ENCODE measurements around the gene IGSF6. TPM values are rescaled to one million over a fixed set of nuclear protein-coding genes. Genes with fewer than 3 reads are reported as not detected.
"Not testable (repeated sequence)": the region's sequence is repeated elsewhere in the genome, so short reads cannot be mapped to it uniquely, and the experiment has no call there.

The IGSF6 gene
- total and polyA plus RNA-seq, 8 donors: 0.23 to 14.6 (median 0.85) TPM

DNA sequence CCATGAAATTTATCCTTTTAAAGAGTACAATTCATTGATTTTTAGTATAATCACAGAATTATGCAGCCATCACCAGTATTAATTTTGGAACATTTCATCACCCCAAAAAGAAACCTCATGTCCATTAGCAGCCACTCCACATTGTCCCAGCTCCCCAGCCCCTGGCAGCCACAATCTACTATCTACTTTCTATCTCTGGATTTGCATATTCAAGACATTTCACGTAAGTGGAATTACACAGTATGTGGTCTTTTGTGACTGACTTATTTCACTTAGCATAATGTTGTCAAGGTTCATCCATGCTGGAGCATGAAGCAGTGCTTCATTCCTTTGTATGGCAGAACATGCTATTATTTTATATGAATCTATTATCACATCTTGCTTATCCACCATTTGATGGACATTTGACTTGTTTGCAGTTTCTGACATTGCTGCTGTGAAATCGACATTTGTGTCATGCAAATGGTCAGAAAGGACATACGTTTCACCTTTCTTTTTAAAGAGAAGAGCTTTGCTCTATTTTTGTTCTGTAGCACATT lies 42.3 kb downstream of the IGSF6 start:
- Histone ChIP-seq H3K9me3 (no peaks in the 10 kb centered on the region), H3K27ac (no peak overlapping the region), H3K4me3 (no peak overlapping the region), H3K27me3 (no peaks in the 10 kb centered on the region), H3K4me1 (peaks cover 18 to 22% (median 20%) of the 10 kb centered on the region in 3 donors), H3K36me3 (no peaks in the 10 kb centered on the region)
- intact Hi-C loops (cut with DNase I): no loop called here
- TF ChIP-seq, protein P1, sequence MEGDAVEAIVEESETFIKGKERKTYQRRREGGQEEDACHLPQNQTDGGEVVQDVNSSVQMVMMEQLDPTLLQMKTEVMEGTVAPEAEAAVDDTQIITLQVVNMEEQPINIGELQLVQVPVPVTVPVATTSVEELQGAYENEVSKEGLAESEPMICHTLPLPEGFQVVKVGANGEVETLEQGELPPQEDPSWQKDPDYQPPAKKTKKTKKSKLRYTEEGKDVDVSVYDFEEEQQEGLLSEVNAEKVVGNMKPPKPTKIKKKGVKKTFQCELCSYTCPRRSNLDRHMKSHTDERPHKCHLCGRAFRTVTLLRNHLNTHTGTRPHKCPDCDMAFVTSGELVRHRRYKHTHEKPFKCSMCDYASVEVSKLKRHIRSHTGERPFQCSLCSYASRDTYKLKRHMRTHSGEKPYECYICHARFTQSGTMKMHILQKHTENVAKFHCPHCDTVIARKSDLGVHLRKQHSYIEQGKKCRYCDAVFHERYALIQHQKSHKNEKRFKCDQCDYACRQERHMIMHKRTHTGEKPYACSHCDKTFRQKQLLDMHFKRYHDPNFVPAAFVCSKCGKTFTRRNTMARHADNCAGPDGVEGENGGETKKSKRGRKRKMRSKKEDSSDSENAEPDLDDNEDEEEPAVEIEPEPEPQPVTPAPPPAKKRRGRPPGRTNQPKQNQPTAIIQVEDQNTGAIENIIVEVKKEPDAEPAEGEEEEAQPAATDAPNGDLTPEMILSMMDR (IDR thresholded peaks at IDR 0.05): no peak
- DNase-seq (no peak), ATAC-seq (no peak), FAIRE-seq (no peak)
- 72 to 79% methylated on average over 3 of the region's 3 CpGs for WGBS, 2 donors

DNA sequence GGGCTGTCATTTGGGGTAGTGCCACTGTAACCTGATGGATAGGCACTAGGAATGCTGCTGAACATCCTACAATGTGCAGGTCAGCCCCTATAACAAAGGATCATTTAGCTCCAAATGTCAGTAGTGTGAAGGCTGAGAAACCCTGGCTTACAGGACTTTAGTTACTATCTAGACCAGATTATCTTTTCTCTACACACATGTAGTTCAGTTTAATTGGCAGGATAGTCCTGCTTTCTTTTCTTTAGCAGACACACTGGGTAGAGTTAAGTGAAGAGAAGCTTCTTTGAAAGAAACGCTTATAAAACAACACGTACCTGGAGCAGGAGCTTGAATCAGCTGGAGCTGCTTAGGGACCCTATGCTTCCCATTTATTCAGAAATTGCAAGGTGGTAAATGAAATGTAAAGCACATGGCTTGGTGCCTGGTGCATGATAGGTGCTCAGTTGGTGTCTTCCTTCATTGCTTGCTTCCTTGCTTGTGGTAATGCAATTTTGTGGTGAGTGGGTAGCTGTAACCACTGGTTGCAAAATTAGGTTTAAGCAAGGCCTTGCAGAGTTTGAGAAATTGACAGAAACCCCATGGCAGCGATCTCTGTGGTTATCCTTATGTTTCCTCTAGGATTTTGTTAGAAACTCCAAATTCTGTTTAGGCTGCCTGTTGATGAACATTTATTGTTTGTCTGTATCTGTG lies 43.6 kb downstream of the IGSF6 start:
- Histone ChIP-seq H3K27me3 (no peaks in the 10 kb centered on the region), H3K4me3 (no peak overlapping the region), H3K9me3 (no peaks in the 10 kb centered on the region), H3K36me3 (no peaks in the 10 kb centered on the region), H3K4me1 (peaks cover 18 to 22% (median 20%) of the 10 kb centered on the region in 3 donors), H3K27ac (no peak overlapping the region)
- ATAC-seq: no peak
- intact Hi-C loops (cut with DNase I): no loop called here
- 89 to 92% methylated on average over 3 of the region's 3 CpGs for WGBS, 2 donors
- DNase-seq: no peak
- TF ChIP-seq, protein P1 (IDR thresholded peaks at IDR 0.05): no peak
- FAIRE-seq: no peak

DNA sequence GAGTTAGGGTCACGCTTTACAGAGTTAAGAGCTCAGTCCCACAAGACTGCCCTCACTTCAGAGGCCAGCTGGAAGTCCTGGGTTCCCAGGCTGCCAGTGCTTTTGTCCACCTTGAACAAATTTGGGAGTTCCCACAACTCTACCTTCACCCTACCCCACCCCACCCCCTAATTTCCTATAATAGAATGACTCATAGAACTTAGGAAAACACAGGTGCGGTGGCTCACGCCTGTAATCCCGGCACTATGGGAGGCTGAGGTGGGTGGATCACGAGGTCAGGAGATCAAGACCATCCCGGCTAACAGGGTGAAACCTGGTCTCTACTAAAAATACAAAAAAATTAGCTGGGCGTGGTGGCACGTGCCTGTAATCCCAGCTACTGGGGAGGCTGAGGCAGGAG lies 46.6 kb downstream of the IGSF6 start:
- peaks cover 4 to 12% (median 11%) of the 10 kb centered on the region in 3 donors for H3K4me1 ChIP-seq
- intact Hi-C loops (cut with DNase I); FAIRE-seq; H3K4me3 ChIP-seq; H3K36me3 ChIP-seq; H3K9me3 ChIP-seq; H3K27me3 ChIP-seq; H3K27ac ChIP-seq; DNase-seq: not testable (repeated sequence)
- peak in 1 of 4 donors; percentile 21 for ATAC-seq
- 91% methylated on average over 8 of the region's 8 CpGs for WGBS, 2 donors

DNA sequence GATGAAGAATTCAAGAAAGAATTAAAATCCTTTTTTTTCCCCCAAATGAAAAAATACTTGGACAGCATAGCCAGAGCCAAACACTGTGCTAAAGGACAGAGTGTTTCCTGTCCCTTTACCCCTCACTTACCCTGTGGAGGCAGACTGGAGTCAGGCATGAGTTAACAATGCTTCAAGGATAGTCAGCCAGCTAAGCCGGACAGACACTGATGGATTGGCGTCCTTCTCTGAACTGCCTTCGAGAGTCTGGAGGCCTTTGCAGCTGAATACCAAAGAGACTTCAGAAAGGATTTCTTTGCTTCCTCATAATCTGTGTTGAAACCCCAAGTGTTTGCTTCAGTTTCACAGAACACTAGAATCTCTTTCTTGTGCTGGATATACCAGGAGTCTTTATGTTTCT lies 48.5 kb downstream of the IGSF6 start:
- H3K27ac ChIP-seq: no peak overlapping the region
- no peaks in the 10 kb centered on the region for H3K9me3 ChIP-seq
- intact Hi-C loops (cut with DNase I): no loop called here
- no peak for ATAC-seq
- 14 to 17% methylated on average over 3 of the region's 3 CpGs for WGBS, 2 donors
- H3K4me3 ChIP-seq: no peak overlapping the region
- peaks cover 0 to 15% (median 8%) of the 10 kb centered on the region in 3 donors for H3K4me1 ChIP-seq
- TF ChIP-seq, protein P1 (IDR thresholded peaks at IDR 0.05): no peak
- FAIRE-seq: no peak
- DNase-seq: no peak
- no peaks in the 10 kb centered on the region for H3K27me3 ChIP-seq
- H3K36me3 ChIP-seq: no peaks in the 10 kb centered on the region

DNA sequence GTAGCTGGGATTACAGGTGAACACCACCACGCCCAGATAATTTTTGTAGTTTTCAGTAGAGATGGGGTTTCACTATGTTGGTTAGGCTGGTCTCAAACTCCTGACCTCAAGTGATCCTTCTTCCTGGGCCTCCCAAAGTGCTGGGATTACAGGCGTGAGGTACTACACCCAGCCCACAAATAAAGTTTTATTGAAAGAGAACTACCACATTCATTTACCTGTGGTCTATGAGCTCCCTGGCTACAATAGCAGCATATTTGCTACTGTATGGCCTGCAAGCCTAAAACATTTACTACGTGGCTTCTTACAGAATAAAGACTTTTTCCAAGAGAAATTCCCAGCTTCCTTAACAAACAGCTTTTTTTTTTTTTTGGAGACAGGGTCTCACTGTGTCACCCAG lies 49.6 kb downstream of the IGSF6 start:
- Histone ChIP-seq H3K27ac (no peak overlapping the region), H3K4me1 (peaks cover 0 to 15% (median 8%) of the 10 kb centered on the region in 3 donors), H3K9me3 (no peaks in the 10 kb centered on the region), H3K27me3 (no peaks in the 10 kb centered on the region), H3K4me3 (no peak overlapping the region), H3K36me3 (no peaks in the 10 kb centered on the region)
- ATAC-seq (no peak), DNase-seq (no peak), FAIRE-seq (no peak)
- TF ChIP-seq, protein P1 (IDR thresholded peaks at IDR 0.05): no peak
- intact Hi-C loops (cut with DNase I): no loop called here
- WGBS, 2 donors: 94 to 96% methylated on average over 3 of the region's 3 CpGs
